H1 (cell line): Measurements from ENCODE around the gene MEGF11. TPM values are rescaled to one million over a fixed set of nuclear protein-coding genes. Genes with fewer than 3 reads are reported as not detected.

Experiments used
- CBX5 ChIP-seq: fragments of 300-800, 300-1000 bp; sonication (generic); IDR thresholded peaks from 2 replicates; pipeline ENCODE4 v1.7.1; 2016; ENCODE audit warnings: antibody characterized with exemption, low read length, low read depth
- EGR1 ChIP-seq: IDR thresholded peaks from 2 replicates; pipeline ENCODE4 v1.6.1; 2011; ENCODE audit warnings: low read depth, low read length, borderline replicate concordance
- HDAC6 ChIP-seq: IDR thresholded peaks from one replicate; pipeline ENCODE4 v1.7.1; 2012; ENCODE audit warnings: low read depth, mild to moderate bottlenecking, inconsistent platforms, low read length, moderate library complexity
- MAFK ChIP-seq: IDR thresholded peaks from 2 replicates; pipeline ENCODE4 v1.6.1; 2012; ENCODE audit warnings: low read depth, mild to moderate bottlenecking, improper control_type of control experiment, low read length
- POLR2AphosphoS5 ChIP-seq: IDR thresholded peaks from 2 replicates; pipeline ENCODE4 v1.6.1; 2011; ENCODE audit warnings: low read depth, low read length
- SRF ChIP-seq: IDR thresholded peaks from 2 replicates; pipeline ENCODE4 v1.6.1; 2011; ENCODE audit warnings: mild to moderate bottlenecking, low read depth, low read length, moderate library complexity
- SUZ12 ChIP-seq: fragments of 200-600 bp; sonication (generic); IDR thresholded peaks from 2 replicates; pipeline ENCODE4 v1.6.1; 2012; ENCODE audit warnings: mild to moderate bottlenecking, inconsistent platforms, low read length, moderate library complexity, mixed read lengths
- polyA plus RNA-seq, 7 experiments: library from polyadenylated mRNA; depleted of rRNA in 3 of 7; stranded (reverse) in 5 of 7; unstranded in 2 of 7; fragments of >200 nt in 5 of 7; fragments of 200-250 nt in 2 of 7; gene quantifications; 1 replicate in 5 of 7; 2 replicates in 1 of 7; 4 replicates in 1 of 7; pipeline versions ENCODE4 v1.2.1 to v1.2.3, GENCODE V29; 2011 to 2013; ENCODE audit warnings: missing spikeins in 2 of 7, mixed read lengths in 2 of 7
- total RNA-seq: library from RNA; stranded (reverse); fragmentation: NEBNext Ultra II Directional; extraction: Animal tissue kit (Norgen Biotek cat#: 25700); gene quantifications from 2 replicates; pipeline ENCODE4 v1.2.1, GENCODE V29; 2021
- TF ChIP-seq, protein P1 (sequence below): fragments of 300-600 bp; sonication (generic); IDR thresholded peaks from 2 replicates; pipeline ENCODE4 v1.7.1; 2012; ENCODE audit warnings: low read length, moderate library complexity, mild to moderate bottlenecking, inconsistent platforms; ENCODE audit not compliant: insufficient replicate concordance

Gene MEGF11
- total and polyA plus RNA-seq, 2 of the 8 experiments (the other 6 are each of a cell fraction or from before 2014, with no cell fraction given): 4.4 to 4.8 TPM

DNA sequence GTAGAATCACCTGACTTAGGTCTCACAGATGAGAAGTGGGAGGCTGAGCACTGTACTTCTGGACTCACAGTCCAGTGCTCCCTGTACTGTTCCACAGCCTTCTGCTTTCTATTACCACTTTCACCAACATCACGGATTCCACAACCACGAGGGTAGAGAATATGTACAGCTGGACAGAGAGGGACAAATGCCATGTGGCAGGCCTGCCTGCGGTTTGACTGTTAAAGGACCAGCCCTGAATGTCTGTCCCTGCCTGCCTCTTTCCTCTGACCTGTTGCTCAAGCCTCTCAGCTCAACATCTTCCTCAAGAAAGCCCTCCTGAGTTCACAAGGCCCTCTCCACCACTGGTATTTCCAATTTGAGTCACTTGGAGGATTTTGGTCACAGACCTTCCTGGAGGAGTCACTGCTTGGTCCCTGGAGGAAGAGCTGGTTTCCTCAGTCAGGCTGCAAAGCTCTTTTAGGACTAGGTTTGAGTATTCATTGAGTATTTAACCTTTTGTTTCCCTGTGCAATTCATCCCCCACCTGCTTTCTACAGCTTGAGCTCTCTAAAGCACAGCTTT, 335.1 kb downstream of the MEGF11 start (continued):
- TF ChIP-seq, protein P1, sequence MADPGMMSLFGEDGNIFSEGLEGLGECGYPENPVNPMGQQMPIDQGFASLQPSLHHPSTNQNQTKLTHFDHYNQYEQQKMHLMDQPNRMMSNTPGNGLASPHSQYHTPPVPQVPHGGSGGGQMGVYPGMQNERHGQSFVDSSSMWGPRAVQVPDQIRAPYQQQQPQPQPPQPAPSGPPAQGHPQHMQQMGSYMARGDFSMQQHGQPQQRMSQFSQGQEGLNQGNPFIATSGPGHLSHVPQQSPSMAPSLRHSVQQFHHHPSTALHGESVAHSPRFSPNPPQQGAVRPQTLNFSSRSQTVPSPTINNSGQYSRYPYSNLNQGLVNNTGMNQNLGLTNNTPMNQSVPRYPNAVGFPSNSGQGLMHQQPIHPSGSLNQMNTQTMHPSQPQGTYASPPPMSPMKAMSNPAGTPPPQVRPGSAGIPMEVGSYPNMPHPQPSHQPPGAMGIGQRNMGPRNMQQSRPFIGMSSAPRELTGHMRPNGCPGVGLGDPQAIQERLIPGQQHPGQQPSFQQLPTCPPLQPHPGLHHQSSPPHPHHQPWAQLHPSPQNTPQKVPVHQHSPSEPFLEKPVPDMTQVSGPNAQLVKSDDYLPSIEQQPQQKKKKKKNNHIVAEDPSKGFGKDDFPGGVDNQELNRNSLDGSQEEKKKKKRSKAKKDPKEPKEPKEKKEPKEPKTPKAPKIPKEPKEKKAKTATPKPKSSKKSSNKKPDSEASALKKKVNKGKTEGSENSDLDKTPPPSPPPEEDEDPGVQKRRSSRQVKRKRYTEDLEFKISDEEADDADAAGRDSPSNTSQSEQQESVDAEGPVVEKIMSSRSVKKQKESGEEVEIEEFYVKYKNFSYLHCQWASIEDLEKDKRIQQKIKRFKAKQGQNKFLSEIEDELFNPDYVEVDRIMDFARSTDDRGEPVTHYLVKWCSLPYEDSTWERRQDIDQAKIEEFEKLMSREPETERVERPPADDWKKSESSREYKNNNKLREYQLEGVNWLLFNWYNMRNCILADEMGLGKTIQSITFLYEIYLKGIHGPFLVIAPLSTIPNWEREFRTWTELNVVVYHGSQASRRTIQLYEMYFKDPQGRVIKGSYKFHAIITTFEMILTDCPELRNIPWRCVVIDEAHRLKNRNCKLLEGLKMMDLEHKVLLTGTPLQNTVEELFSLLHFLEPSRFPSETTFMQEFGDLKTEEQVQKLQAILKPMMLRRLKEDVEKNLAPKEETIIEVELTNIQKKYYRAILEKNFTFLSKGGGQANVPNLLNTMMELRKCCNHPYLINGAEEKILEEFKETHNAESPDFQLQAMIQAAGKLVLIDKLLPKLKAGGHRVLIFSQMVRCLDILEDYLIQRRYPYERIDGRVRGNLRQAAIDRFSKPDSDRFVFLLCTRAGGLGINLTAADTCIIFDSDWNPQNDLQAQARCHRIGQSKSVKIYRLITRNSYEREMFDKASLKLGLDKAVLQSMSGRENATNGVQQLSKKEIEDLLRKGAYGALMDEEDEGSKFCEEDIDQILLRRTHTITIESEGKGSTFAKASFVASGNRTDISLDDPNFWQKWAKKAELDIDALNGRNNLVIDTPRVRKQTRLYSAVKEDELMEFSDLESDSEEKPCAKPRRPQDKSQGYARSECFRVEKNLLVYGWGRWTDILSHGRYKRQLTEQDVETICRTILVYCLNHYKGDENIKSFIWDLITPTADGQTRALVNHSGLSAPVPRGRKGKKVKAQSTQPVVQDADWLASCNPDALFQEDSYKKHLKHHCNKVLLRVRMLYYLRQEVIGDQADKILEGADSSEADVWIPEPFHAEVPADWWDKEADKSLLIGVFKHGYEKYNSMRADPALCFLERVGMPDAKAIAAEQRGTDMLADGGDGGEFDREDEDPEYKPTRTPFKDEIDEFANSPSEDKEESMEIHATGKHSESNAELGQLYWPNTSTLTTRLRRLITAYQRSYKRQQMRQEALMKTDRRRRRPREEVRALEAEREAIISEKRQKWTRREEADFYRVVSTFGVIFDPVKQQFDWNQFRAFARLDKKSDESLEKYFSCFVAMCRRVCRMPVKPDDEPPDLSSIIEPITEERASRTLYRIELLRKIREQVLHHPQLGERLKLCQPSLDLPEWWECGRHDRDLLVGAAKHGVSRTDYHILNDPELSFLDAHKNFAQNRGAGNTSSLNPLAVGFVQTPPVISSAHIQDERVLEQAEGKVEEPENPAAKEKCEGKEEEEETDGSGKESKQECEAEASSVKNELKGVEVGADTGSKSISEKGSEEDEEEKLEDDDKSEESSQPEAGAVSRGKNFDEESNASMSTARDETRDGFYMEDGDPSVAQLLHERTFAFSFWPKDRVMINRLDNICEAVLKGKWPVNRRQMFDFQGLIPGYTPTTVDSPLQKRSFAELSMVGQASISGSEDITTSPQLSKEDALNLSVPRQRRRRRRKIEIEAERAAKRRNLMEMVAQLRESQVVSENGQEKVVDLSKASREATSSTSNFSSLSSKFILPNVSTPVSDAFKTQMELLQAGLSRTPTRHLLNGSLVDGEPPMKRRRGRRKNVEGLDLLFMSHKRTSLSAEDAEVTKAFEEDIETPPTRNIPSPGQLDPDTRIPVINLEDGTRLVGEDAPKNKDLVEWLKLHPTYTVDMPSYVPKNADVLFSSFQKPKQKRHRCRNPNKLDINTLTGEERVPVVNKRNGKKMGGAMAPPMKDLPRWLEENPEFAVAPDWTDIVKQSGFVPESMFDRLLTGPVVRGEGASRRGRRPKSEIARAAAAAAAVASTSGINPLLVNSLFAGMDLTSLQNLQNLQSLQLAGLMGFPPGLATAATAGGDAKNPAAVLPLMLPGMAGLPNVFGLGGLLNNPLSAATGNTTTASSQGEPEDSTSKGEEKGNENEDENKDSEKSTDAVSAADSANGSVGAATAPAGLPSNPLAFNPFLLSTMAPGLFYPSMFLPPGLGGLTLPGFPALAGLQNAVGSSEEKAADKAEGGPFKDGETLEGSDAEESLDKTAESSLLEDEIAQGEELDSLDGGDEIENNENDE: no peak
- TF ChIP-seq EGR1 (no peak), SRF (no peak), CBX5 (no peak), HDAC6 (no peak), MAFK (no peak), SUZ12 (no peak), POLR2AphosphoS5 (no peak)
- TF ChIP-seq, all 59 proteins: peak for 0
